ENCODE results near the gene ZNF286A. TPM values are rescaled to one million over a fixed set of nuclear protein-coding genes. Genes with fewer than 3 reads are reported as not detected.
"Not testable (repeated sequence)": the region's sequence is repeated elsewhere in the genome, so short reads cannot be mapped to it uniquely, and the experiment has no call there.

ZNF286A gene
- total and polyA plus RNA-seq, 2 experiments from 2014 or later = 16.1 to 35.0 TPM

- H3K36me3 ChIP-seq (replicated peaks; ENCODE audit: insufficient read depth, low read depth) = no peaks in the 10 kb centered on the region
- no peak for DNase-seq (ENCODE audit: low spot score)
- no peak overlapping the region for H3K4me3 ChIP-seq
- H3K9me2 ChIP-seq (replicated peaks; ENCODE audit: insufficient read depth) = no peaks in the 10 kb centered on the region
- no peaks in the 10 kb centered on the region for H3K9me3 ChIP-seq (ENCODE audit: low read depth)
- no peaks in the 10 kb centered on the region for H3K27me3 ChIP-seq
- no peaks in the 10 kb centered on the region for H3K79me2 ChIP-seq
- H3K4me2 ChIP-seq = no peak overlapping the region
- no peaks in the 10 kb centered on the region for H3K4me1 ChIP-seq (ENCODE audit: insufficient read depth)
- H4K20me1 ChIP-seq (ENCODE audit: insufficient read depth, poor library complexity, severe bottlenecking) = no peaks in the 10 kb centered on the region
- TF ChIP-seq CTCF (IDR thresholded peaks at IDR 0.05; ENCODE audit: poor library complexity) (no peak), EZH2 (IDR thresholded peaks at IDR 0.05; ENCODE audit: borderline replicate concordance) (no peak), EZH2phosphoT487 (IDR thresholded peaks at IDR 0.05; ENCODE audit: low read depth, severe bottlenecking, unreplicated experiment) (no peak)
- H2AFZ ChIP-seq = no peak overlapping the region
- 77% methylated on average over 7 of the region's 7 CpGs for WGBS (ENCODE audit: low lambda C conversion rate, missing lambda C conversion rate)
- no peak overlapping the region for H3K27ac ChIP-seq
These were observed 44.6 kb downstream of the ZNF286A start for GRCh38 chr17:15744074-15744676.

GRCh38 chr17:15744885-15745284 lies 45.3 kb downstream of the ZNF286A start:
- no peaks in the 10 kb centered on the region for H3K27me3 ChIP-seq
- no peak overlapping the region for H3K4me3 ChIP-seq
- H3K36me3 ChIP-seq (replicated peaks; ENCODE audit: insufficient read depth, low read depth) = no peaks in the 10 kb centered on the region
- no peaks in the 10 kb centered on the region for H4K20me1 ChIP-seq (ENCODE audit: insufficient read depth, poor library complexity, severe bottlenecking)
- TF ChIP-seq EZH2phosphoT487 (IDR thresholded peaks at IDR 0.05; ENCODE audit: low read depth, severe bottlenecking, unreplicated experiment) = no peak
- no peak for TF ChIP-seq CTCF (IDR thresholded peaks at IDR 0.05; ENCODE audit: poor library complexity)
- TF ChIP-seq EZH2 (IDR thresholded peaks at IDR 0.05; ENCODE audit: borderline replicate concordance) = no peak
- H3K9me3 ChIP-seq (ENCODE audit: low read depth) = no peaks in the 10 kb centered on the region
- H2AFZ ChIP-seq = no peak overlapping the region
- no peak overlapping the region for H3K27ac ChIP-seq
- no peaks in the 10 kb centered on the region for H3K79me2 ChIP-seq
- WGBS (ENCODE audit: low lambda C conversion rate, missing lambda C conversion rate) = 82% methylated on average over 2 of the region's 2 CpGs
- no peak overlapping the region for H3K4me2 ChIP-seq
- no peaks in the 10 kb centered on the region for H3K9me2 ChIP-seq (replicated peaks; ENCODE audit: insufficient read depth)
- no peaks in the 10 kb centered on the region for H3K4me1 ChIP-seq (ENCODE audit: insufficient read depth)
- DNase-seq (ENCODE audit: low spot score) = no peak

- not testable (repeated sequence) for H3K27me3 ChIP-seq; H3K79me2 ChIP-seq; H3K9me3 ChIP-seq (ENCODE audit: low read depth); H4K20me1 ChIP-seq (ENCODE audit: insufficient read depth, poor library complexity, severe bottlenecking); H3K9me2 ChIP-seq (replicated peaks; ENCODE audit: insufficient read depth); H3K4me3 ChIP-seq; DNase-seq (ENCODE audit: low spot score); H3K36me3 ChIP-seq (replicated peaks; ENCODE audit: insufficient read depth, low read depth); H3K4me1 ChIP-seq (ENCODE audit: insufficient read depth); H3K4me2 ChIP-seq; H2AFZ ChIP-seq; H3K27ac ChIP-seq
- WGBS (ENCODE audit: low lambda C conversion rate, missing lambda C conversion rate) = 97% methylated on average over 22 of the region's 36 CpGs
These were observed 49.9 kb downstream of the ZNF286A start for GRCh38 chr17:15749403-15749802.

- not testable (repeated sequence) for H3K4me3 ChIP-seq; H3K79me2 ChIP-seq; H3K36me3 ChIP-seq (replicated peaks; ENCODE audit: insufficient read depth, low read depth)
These were observed 69.4 kb downstream of the ZNF286A start for GRCh38 chr17:15768865-15769533.

More at GRCh38 chr17:15768865-15769533, 69.4 kb downstream of the ZNF286A start:
- DNase-seq (ENCODE audit: low spot score); H3K4me2 ChIP-seq; H4K20me1 ChIP-seq (ENCODE audit: insufficient read depth, poor library complexity, severe bottlenecking); H3K9me2 ChIP-seq (replicated peaks; ENCODE audit: insufficient read depth); H3K27ac ChIP-seq; H3K9me3 ChIP-seq (ENCODE audit: low read depth); H3K4me1 ChIP-seq (ENCODE audit: insufficient read depth); H3K27me3 ChIP-seq; H2AFZ ChIP-seq: not testable (repeated sequence)
- 95% methylated on average over 6 of the region's 14 CpGs for whole genome bisulfite sequencing (ENCODE audit: low lambda C conversion rate, missing lambda C conversion rate)

Small RNA genes lying within 50 kb of the gene (small RNA-seq; reads per million reads assigned to genes)
- not detected for gene ZNF29P

Other genes starting within 250 kb of the ZNF286A start
- gene CDRT4, start 232.1 kb upstream of the ZNF286A start, total RNA-seq = 2.7 and 10.4 TPM in 2 replicates
- gene CDRT4, start 232.1 kb upstream of the ZNF286A start, polyA plus RNA-seq = 9.6 and 11.8 TPM in 2 replicates
- 40.7 and 41.3 TPM in 2 replicates for gene TVP23C, start 136.3 kb upstream of the ZNF286A start, total RNA-seq
- 15.3 and 23.0 TPM in 2 replicates for gene TVP23C, start 136.3 kb upstream of the ZNF286A start, polyA plus RNA-seq
- 0.68 and 1.3 TPM in 2 replicates for gene FBXW10B, start 80.0 kb upstream of the ZNF286A start, total RNA-seq
- gene FBXW10B, start 80.0 kb upstream of the ZNF286A start, polyA plus RNA-seq = 0.23 and 0.29 TPM in 2 replicates
- 19.5 and 21.6 TPM in 2 replicates for gene TRIM16, start 15.4 kb upstream of the ZNF286A start, total RNA-seq
- gene TRIM16, start 15.4 kb upstream of the ZNF286A start, polyA plus RNA-seq = 23.0 and 30.6 TPM in 2 replicates
- 0.40 and 1.7 TPM in 2 replicates for gene TBC1D26, start 32.5 kb downstream of the ZNF286A start, total RNA-seq
- gene TBC1D26, start 32.5 kb downstream of the ZNF286A start, polyA plus RNA-seq = 0.30 and 0.57 TPM in 2 replicates
- gene ADORA2B, start 245.4 kb downstream of the ZNF286A start, total RNA-seq = 9.2 and 11.4 TPM in 2 replicates
- gene ADORA2B, start 245.4 kb downstream of the ZNF286A start, polyA plus RNA-seq = 11.7 and 15.4 TPM in 2 replicates

Data from hepatocyte (in vitro differentiated cells).